AG09309 (cell line): ENCODE results near the gene PLA2R1.

Source experiments
- DNase-seq: peaks from one replicate; pipeline ENCODE4 v3.0.0-alpha.2; 2010; ENCODE audit warnings: low read depth
- H3K4me3 ChIP-seq: 2 replicates; pipeline ENCODE4 v1.5.1; 2011; ENCODE audit warnings: mild to moderate bottlenecking, low read depth, low read length, moderate library complexity; ENCODE audit not compliant: control insufficient read depth
- TF ChIP-seq, protein P1 (sequence below): IDR thresholded peaks from 2 replicates; pipeline ENCODE4 v1.5.1; 2011; ENCODE audit warnings: mild to moderate bottlenecking, low read depth, low read length, inconsistent platforms; ENCODE audit not compliant: insufficient read depth, control insufficient read depth; ENCODE audit errors: missing control alignments

Gene PLA2R1

DNA sequence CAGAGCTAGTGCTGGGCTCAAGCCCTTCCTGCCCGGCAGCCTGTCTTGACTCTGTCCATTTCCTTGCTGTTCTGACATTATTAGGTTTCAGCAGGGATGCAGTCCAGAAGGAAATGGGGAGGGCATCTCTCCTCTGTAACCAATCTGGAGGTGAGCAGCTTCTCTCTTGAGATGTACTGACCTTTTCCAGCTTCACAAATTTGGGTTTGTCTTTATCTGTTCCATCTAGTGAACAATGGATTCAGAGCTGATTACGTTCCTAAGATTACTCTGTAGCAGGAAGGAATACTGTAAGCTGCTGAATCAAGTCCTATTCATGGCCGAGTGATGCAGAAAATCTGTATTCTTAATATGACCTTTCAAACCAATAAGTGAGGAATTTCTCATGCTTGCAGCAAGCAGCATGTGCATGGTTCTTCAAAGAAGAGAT is 11.0 kb downstream of the PLA2R1 start:
- no peak overlapping the region for H3K4me3 ChIP-seq
- no peak for DNase-seq
- TF ChIP-seq, protein P1, sequence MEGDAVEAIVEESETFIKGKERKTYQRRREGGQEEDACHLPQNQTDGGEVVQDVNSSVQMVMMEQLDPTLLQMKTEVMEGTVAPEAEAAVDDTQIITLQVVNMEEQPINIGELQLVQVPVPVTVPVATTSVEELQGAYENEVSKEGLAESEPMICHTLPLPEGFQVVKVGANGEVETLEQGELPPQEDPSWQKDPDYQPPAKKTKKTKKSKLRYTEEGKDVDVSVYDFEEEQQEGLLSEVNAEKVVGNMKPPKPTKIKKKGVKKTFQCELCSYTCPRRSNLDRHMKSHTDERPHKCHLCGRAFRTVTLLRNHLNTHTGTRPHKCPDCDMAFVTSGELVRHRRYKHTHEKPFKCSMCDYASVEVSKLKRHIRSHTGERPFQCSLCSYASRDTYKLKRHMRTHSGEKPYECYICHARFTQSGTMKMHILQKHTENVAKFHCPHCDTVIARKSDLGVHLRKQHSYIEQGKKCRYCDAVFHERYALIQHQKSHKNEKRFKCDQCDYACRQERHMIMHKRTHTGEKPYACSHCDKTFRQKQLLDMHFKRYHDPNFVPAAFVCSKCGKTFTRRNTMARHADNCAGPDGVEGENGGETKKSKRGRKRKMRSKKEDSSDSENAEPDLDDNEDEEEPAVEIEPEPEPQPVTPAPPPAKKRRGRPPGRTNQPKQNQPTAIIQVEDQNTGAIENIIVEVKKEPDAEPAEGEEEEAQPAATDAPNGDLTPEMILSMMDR: no peak

DNA sequence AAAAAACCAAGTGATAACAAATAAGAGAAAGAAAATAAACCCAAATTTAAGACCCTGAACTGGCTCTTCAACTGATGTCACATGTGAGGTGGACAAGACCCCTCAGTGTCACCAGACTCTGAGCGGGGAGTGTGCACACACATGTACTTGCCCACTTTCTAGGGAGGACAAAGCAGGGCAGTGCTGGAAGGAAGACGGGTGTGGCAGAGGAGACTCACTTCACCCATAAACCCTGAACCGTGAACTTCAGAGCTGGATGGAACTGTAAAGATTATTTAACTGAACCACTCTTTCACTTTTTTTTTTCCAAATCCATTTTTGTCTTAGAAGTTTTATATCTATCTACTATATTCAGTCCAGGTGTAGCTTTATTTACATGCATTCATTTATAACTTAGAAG is 12.3 kb downstream of the PLA2R1 start:
- no peak for DNase-seq
- TF ChIP-seq, protein P1: no peak
- no peak overlapping the region for H3K4me3 ChIP-seq

DNA sequence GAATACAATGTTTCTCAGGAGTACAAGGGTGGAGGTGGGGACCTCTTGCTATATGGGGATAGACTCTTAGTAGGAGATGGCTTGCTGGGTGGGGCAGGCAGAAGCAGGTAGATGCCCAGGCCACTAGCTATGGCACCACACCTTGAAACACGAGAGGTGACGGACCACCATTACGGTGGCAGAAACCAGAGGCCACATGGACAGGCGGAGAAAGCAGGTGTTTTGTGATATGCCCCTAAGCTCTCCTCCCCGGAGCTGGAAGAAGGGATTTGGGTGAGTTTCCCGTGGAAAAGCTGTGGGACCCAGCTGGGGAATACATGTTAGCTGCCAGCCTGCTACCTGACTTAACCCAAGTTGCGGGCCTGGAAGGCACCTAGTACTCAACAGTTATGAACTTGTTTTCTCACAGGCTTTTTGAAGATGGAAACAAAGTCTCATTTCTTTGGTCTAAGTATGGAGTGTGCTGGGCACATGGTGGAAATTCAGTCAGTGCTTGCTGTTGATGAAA is 16.7 kb downstream of the PLA2R1 start:
- DNase-seq: no peak
- H3K4me3 ChIP-seq: no peak overlapping the region
- TF ChIP-seq, protein P1: no peak

DNA sequence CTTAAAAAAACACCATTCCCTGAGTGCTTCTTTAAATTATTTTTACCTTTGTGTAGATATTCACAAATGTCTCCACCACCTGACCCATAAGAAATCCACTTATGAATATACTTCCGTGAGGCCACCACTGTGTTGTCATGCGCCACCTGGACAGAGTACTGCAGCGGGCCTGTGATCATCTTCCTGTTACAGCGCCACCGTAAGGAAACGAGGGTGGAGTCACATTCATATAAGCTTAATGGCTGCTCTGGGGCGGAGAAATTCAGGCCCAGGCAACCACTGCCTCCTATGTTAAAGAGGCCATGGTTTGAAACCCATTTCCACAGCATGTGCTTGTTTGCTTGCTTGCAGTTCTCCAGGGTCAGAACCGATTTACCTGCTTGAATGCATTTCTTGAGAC is 17.7 kb downstream of the PLA2R1 start:
- TF ChIP-seq, protein P1: no peak
- DNase-seq: no peak
- no peak overlapping the region for H3K4me3 ChIP-seq

DNA sequence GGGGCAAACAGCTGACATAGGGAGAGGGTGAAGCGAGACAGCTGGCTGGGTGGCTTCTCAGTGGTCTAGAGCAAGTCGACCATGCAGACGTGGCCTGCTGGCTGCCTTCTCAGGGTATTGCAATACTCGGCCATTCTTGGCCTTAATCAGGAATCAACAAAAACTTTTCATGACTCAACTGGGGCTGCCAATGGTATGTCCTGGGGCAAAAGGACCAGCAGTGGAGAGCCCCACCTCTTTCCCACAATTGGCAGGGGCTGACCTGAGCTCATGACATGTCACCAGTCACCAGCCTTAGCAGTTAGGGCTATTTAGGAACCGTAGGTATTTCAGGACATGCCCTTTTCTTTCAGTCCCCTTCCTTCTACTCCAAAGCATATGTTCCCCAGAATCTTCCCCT is 19.1 kb downstream of the PLA2R1 start:
- no peak overlapping the region for H3K4me3 ChIP-seq
- DNase-seq: no peak
- TF ChIP-seq, protein P1: no peak

DNA sequence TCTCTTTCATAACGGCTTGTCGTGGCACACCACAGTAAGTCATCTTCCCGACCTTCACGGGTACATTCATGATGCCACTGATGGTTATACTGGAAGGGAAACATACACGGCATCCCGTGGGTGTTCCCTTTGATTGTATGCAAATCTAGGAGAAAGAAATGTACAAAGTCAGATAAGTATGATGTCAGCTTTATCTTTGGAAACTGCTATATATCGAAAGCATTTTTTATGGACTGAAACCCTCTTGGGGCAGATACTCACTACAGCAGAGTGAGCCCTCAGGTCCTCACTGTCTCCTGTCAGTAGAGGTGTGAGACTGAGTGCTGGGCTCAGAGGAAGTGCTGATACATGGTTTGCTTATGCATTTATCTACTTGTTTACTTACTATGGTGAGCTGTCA is 20.4 kb downstream of the PLA2R1 start:
- H3K4me3 ChIP-seq: no peak overlapping the region
- TF ChIP-seq, protein P1: no peak
- DNase-seq: no peak

DNA sequence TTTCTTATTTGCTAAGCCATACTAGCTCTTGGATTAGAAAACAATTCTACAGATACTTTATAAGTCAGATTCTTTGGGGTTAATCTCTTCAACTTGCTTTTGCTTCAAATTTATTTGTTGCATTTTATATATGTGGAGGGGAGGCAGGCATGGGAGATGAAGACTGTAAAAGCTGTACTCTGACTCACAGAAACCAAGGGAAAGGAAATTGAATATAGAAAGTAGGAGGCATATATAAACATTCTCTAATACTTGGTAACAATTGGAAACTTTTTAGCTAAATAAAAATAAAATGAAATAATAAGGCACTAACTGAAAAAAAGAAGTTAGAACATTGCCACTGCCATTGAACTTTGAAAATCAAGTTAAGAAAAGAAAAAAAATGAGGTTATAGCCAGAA is 21.3 kb downstream of the PLA2R1 start:
- no peak overlapping the region for H3K4me3 ChIP-seq
- no peak for DNase-seq
- TF ChIP-seq, protein P1: no peak
